Measurements from ENCODE around the gene PRDM8.

GRCh38 chr4:80195441-80196140 lies 1.7 kb upstream of the PRDM8 start:
- TF ChIP-seq, protein P1, sequence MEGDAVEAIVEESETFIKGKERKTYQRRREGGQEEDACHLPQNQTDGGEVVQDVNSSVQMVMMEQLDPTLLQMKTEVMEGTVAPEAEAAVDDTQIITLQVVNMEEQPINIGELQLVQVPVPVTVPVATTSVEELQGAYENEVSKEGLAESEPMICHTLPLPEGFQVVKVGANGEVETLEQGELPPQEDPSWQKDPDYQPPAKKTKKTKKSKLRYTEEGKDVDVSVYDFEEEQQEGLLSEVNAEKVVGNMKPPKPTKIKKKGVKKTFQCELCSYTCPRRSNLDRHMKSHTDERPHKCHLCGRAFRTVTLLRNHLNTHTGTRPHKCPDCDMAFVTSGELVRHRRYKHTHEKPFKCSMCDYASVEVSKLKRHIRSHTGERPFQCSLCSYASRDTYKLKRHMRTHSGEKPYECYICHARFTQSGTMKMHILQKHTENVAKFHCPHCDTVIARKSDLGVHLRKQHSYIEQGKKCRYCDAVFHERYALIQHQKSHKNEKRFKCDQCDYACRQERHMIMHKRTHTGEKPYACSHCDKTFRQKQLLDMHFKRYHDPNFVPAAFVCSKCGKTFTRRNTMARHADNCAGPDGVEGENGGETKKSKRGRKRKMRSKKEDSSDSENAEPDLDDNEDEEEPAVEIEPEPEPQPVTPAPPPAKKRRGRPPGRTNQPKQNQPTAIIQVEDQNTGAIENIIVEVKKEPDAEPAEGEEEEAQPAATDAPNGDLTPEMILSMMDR (tag by site-specific recombination; IDR thresholded peaks at IDR 0.05): no peak
- TF ChIP-seq ZFP69B (tag by site-specific recombination; IDR thresholded peaks at IDR 0.05) (no peak), ZBTB21 (tag by site-specific recombination; IDR thresholded peaks at IDR 0.05) (no peak), ZBTB8A (tag by site-specific recombination; IDR thresholded peaks at IDR 0.05) (no peak), ZNF701 (tag by site-specific recombination; IDR thresholded peaks at IDR 0.05) (no peak)
- TF ChIP-seq, protein P2, sequence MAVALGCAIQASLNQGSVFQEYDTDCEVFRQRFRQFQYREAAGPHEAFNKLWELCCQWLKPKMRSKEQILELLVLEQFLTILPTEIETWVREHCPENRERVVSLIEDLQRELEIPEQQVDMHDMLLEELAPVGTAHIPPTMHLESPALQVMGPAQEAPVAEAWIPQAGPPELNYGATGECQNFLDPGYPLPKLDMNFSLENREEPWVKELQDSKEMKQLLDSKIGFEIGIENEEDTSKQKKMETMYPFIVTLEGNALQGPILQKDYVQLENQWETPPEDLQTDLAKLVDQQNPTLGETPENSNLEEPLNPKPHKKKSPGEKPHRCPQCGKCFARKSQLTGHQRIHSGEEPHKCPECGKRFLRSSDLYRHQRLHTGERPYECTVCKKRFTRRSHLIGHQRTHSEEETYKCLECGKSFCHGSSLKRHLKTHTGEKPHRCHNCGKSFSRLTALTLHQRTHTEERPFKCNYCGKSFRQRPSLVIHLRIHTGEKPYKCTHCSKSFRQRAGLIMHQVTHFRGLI (tag by site-specific recombination; IDR thresholded peaks at IDR 0.05): no peak
